Neural progenitor cell (in vitro differentiated cells): ENCODE measurements around the gene GPD1L. TPM values are rescaled to one million over a fixed set of nuclear protein-coding genes. Genes with fewer than 3 reads are reported as not detected.

Experiments
- DNase-seq: peaks from one replicate; pipeline ENCODE4 v3.0.0-alpha.2; 2016; ENCODE audit warnings: low spot score
- H2AFZ ChIP-seq: fragments of 200-600 bp; sonication (generic); replicated peaks from 2 replicates; pipeline ENCODE4 v1.6.1; 2016; ENCODE audit warnings: antibody characterized with exemption
- H3F3A ChIP-seq: fragments of 200-600 bp; sonication (generic); 2 replicates; pipeline ENCODE4 v1.6.1; 2016; ENCODE audit warnings: antibody characterized with exemption, low read depth
- H3K27ac ChIP-seq: fragments of 200-600 bp; sonication (generic); 2 replicates; pipeline ENCODE4 v1.5.1; 2016; ENCODE audit warnings: mild to moderate bottlenecking
- H3K27me3 ChIP-seq: fragments of 200-600 bp; sonication (generic); 2 replicates; pipeline ENCODE4 v1.6.1; 2016; ENCODE audit warnings: mild to moderate bottlenecking, moderate library complexity
- H3K36me3 ChIP-seq: fragments of 200-600 bp; sonication (generic); 2 replicates; pipeline ENCODE4 v1.5.1; 2016
- H3K4me1 ChIP-seq: fragments of 200-600 bp; sonication (generic); 2 replicates; pipeline ENCODE4 v1.6.1; 2016; ENCODE audit warnings: mixed run types
- H3K4me2 ChIP-seq: fragments of 200-600 bp; sonication (generic); 2 replicates; pipeline ENCODE4 v1.6.1; 2016
- H3K4me3 ChIP-seq: fragments of 200-600 bp; sonication (generic); 2 replicates; pipeline ENCODE4 v1.5.1; 2016
- H3K79me2 ChIP-seq: fragments of 200-600 bp; sonication (generic); 2 replicates; pipeline ENCODE4 v1.6.1; 2016; ENCODE audit warnings: low read depth
- H3K9ac ChIP-seq: fragments of 200-600 bp; sonication (generic); 2 replicates; pipeline ENCODE4 v1.6.1; 2016
- H3K9me3 ChIP-seq: fragments of 200-600 bp; sonication (generic); 2 replicates; pipeline ENCODE4 v1.5.1; 2016; ENCODE audit warnings: low read depth
- H4K20me1 ChIP-seq: fragments of 200-600 bp; sonication (generic); 2 replicates; pipeline ENCODE4 v1.6.1; 2016; ENCODE audit warnings: low read depth
- H3K27ac Mint-ChIP-seq: 3 replicates; pipeline ENCODE4 v1.8.0; 2021; ENCODE audit warnings: mixed read lengths
- H3K27me3 Mint-ChIP-seq: 2 replicates; pipeline ENCODE4 v1.8.0; 2022; ENCODE audit warnings: low read depth, mild to moderate bottlenecking, inconsistent platforms, moderate library complexity, mixed read lengths; ENCODE audit not compliant: insufficient read depth
- H3K36me3 Mint-ChIP-seq: 3 replicates; pipeline ENCODE4 v1.8.0; 2021; ENCODE audit warnings: mixed read lengths
- H3K4me1 Mint-ChIP-seq: 3 replicates; pipeline ENCODE4 v1.8.0; 2021; ENCODE audit warnings: mixed read lengths
- H3K4me3 Mint-ChIP-seq: 3 replicates; pipeline ENCODE4 v1.8.0; 2021; ENCODE audit warnings: mild to moderate bottlenecking, moderate library complexity, mixed read lengths
- H3K9me3 Mint-ChIP-seq: 3 replicates; pipeline ENCODE4 v1.8.0; 2020; ENCODE audit warnings: mixed read lengths
- CTCF ChIP-seq: fragments of 200-600 bp; sonication (generic); IDR thresholded peaks from 2 replicates; pipeline ENCODE4 v1.5.1; 2017; ENCODE audit warnings: antibody characterized with exemption, mild to moderate bottlenecking
- EZH2 ChIP-seq: fragments of 200-600 bp; sonication (generic); IDR thresholded peaks from 2 replicates; pipeline ENCODE4 v1.6.1; 2017; ENCODE audit warnings: antibody characterized with exemption, mild to moderate bottlenecking, moderate library complexity
- EZH2phosphoT487 ChIP-seq: fragments of 200-600 bp; sonication (generic); IDR thresholded peaks from 2 replicates; pipeline ENCODE4 v1.6.1; 2017; ENCODE audit warnings: antibody characterized with exemption
- total RNA-seq: library from RNA; depleted of rRNA; stranded (reverse); fragments of >200 nt; gene quantifications from 2 replicates; pipeline ENCODE4 v1.2.3, GENCODE V29; 2015; ENCODE audit warnings: low replicate concordance

GPD1L gene
- total RNA-seq, 1 donor from 2014 or later, result 5.6 TPM

- no peak overlapping the region for H3K4me2 ChIP-seq
- H3K27me3 ChIP-seq, result no peaks in the 10 kb centered on the region
- no peaks in the 10 kb centered on the region for H3K36me3 ChIP-seq
- no peak overlapping the region for H2AFZ ChIP-seq
- H3K4me1 Mint-ChIP-seq, result no peaks in the 10 kb centered on the region
- H3K4me1 ChIP-seq, result no peaks in the 10 kb centered on the region
- H3K27ac Mint-ChIP-seq, result no peak overlapping the region
- no peaks in the 10 kb centered on the region for H3K9me3 ChIP-seq
- peaks cover 12% of the 10 kb centered on the region for H3K27me3 Mint-ChIP-seq
- no peak overlapping the region for H3K9ac ChIP-seq
- no peaks in the 10 kb centered on the region for H4K20me1 ChIP-seq
- DNase-seq, result no peak
- TF ChIP-seq CTCF (no peak), EZH2phosphoT487 (no peak), EZH2 (no peak)
- H3F3A ChIP-seq, result no peaks in the 10 kb centered on the region
- no peaks in the 10 kb centered on the region for H3K79me2 ChIP-seq
- no peaks in the 10 kb centered on the region for H3K9me3 Mint-ChIP-seq
- H3K4me3 Mint-ChIP-seq, result no peak overlapping the region
- no peaks in the 10 kb centered on the region for H3K36me3 Mint-ChIP-seq
- H3K4me3 ChIP-seq, result no peak overlapping the region
- H3K27ac ChIP-seq, result no peak overlapping the region
Observed at GRCh38 chr3:32200992-32201758, 94.8 kb downstream of the GPD1L start.

- Histone ChIP-seq H3K4me3 (no peak overlapping the region), H3K27me3 (no peaks in the 10 kb centered on the region), H3K36me3 (no peaks in the 10 kb centered on the region), H3K9ac (no peak overlapping the region), H3F3A (no peaks in the 10 kb centered on the region), H3K4me1 (no peaks in the 10 kb centered on the region), H4K20me1 (no peaks in the 10 kb centered on the region), H3K4me2 (no peak overlapping the region), H3K27ac (no peak overlapping the region), H3K79me2 (no peaks in the 10 kb centered on the region), H3K9me3 (no peaks in the 10 kb centered on the region), H2AFZ (no peak overlapping the region)
- Mint-ChIP-seq H3K9me3 (no peaks in the 10 kb centered on the region), H3K4me3 (no peak overlapping the region), H3K27me3 (peaks cover 10% of the 10 kb centered on the region), H3K36me3 (no peaks in the 10 kb centered on the region), H3K4me1 (no peaks in the 10 kb centered on the region), H3K27ac (no peak overlapping the region)
- no peak for DNase-seq
- TF ChIP-seq EZH2, result no peak
- TF ChIP-seq EZH2phosphoT487, result no peak
- no peak for TF ChIP-seq CTCF
Observed at GRCh38 chr3:32202496-32202895, 96.1 kb downstream of the GPD1L start.

- Histone ChIP-seq H3K27ac (no peak overlapping the region), H2AFZ (no peak overlapping the region), H3K4me2 (no peak overlapping the region), H3K4me1 (no peaks in the 10 kb centered on the region), H3K4me3 (no peak overlapping the region), H3K27me3 (no peaks in the 10 kb centered on the region), H4K20me1 (no peaks in the 10 kb centered on the region), H3F3A (no peaks in the 10 kb centered on the region), H3K36me3 (no peaks in the 10 kb centered on the region), H3K79me2 (no peaks in the 10 kb centered on the region), H3K9me3 (no peaks in the 10 kb centered on the region), H3K9ac (no peak overlapping the region)
- H3K27me3 Mint-ChIP-seq, result peaks cover 7% of the 10 kb centered on the region
- no peak overlapping the region for H3K4me3 Mint-ChIP-seq
- TF ChIP-seq EZH2 (no peak), EZH2phosphoT487 (no peak), CTCF (no peak)
- DNase-seq, result no peak
- H3K9me3 Mint-ChIP-seq, result no peaks in the 10 kb centered on the region
- H3K36me3 Mint-ChIP-seq, result no peaks in the 10 kb centered on the region
- H3K27ac Mint-ChIP-seq, result no peak overlapping the region
- no peaks in the 10 kb centered on the region for H3K4me1 Mint-ChIP-seq
Observed at GRCh38 chr3:32203854-32204253, 97.4 kb downstream of the GPD1L start.
